Neural crest cell (in vitro differentiated cells): ENCODE results near the gene CRIM1. TPM values are rescaled to one million over a fixed set of nuclear protein-coding genes. Genes with fewer than 3 reads are reported as not detected.

Experiments used
- DNase-seq: peaks from one replicate; pipeline ENCODE4 v3.0.0; 2021; ENCODE audit warnings: low read depth, mixed read lengths, low spot score
- H3K27ac Mint-ChIP-seq: one replicate; pipeline ENCODE4 v1.8.0; 2021; ENCODE audit warnings: mild to moderate bottlenecking, mixed read lengths; ENCODE audit not compliant: unreplicated experiment
- H3K27me3 Mint-ChIP-seq: 2 replicates; pipeline ENCODE4 v1.8.0; 2021; ENCODE audit warnings: low read depth, mild to moderate bottlenecking, mixed read lengths
- H3K36me3 Mint-ChIP-seq: 2 replicates; pipeline ENCODE4 v1.8.0; 2021; ENCODE audit warnings: low read depth, mild to moderate bottlenecking, mixed read lengths
- H3K4me1 Mint-ChIP-seq: 2 replicates; pipeline ENCODE4 v1.8.0; 2021; ENCODE audit warnings: mixed read lengths
- H3K4me3 Mint-ChIP-seq: one replicate; pipeline ENCODE4 v1.8.0; 2021; ENCODE audit warnings: mild to moderate bottlenecking, mixed read lengths
- H3K9me3 Mint-ChIP-seq: 2 replicates; pipeline ENCODE4 v1.8.0; 2021; ENCODE audit warnings: mixed read lengths
- total RNA-seq: library from RNA; stranded (reverse); gene quantifications from 2 replicates; pipeline ENCODE4 v1.2.1, GENCODE V29; 2021
- TF ChIP-seq, protein P1 (sequence below): fragments of 200-600 bp; sonication (generic); conservative IDR thresholded peaks from 2 replicates; pipeline ENCODE4 v1.5.0; 2021; ENCODE audit warnings: antibody characterized with exemption, mild to moderate bottlenecking

Gene CRIM1
- total RNA-seq, 1 donor from 2014 or later: 13.8 TPM

DNA sequence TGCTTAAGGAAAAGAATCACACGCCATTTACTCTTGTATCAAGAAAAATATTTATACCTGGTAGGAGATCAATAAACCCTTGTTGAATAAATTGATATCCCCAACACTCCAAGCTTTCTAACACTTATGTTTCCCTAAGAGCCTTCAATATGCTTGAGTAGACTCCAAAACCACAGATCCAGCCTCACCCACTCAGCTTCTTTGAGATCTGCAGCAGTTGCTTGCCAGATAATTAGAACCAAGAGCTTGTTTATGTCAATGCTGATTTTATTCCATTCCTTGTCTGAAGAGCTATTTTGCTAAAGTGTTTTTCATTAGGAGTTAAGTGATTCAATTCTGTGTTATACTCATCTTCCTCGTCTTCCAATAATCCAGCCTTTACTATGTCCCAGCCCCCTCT is 26.3 kb upstream of the CRIM1 start:
- H3K4me3 Mint-ChIP-seq: no peak overlapping the region
- no peaks in the 10 kb centered on the region for H3K36me3 Mint-ChIP-seq
- no peak overlapping the region for H3K27ac Mint-ChIP-seq
- no peaks in the 10 kb centered on the region for H3K4me1 Mint-ChIP-seq
- H3K27me3 Mint-ChIP-seq: no peaks in the 10 kb centered on the region
- TF ChIP-seq, protein P1, sequence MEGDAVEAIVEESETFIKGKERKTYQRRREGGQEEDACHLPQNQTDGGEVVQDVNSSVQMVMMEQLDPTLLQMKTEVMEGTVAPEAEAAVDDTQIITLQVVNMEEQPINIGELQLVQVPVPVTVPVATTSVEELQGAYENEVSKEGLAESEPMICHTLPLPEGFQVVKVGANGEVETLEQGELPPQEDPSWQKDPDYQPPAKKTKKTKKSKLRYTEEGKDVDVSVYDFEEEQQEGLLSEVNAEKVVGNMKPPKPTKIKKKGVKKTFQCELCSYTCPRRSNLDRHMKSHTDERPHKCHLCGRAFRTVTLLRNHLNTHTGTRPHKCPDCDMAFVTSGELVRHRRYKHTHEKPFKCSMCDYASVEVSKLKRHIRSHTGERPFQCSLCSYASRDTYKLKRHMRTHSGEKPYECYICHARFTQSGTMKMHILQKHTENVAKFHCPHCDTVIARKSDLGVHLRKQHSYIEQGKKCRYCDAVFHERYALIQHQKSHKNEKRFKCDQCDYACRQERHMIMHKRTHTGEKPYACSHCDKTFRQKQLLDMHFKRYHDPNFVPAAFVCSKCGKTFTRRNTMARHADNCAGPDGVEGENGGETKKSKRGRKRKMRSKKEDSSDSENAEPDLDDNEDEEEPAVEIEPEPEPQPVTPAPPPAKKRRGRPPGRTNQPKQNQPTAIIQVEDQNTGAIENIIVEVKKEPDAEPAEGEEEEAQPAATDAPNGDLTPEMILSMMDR: no peak
- no peak for DNase-seq
- H3K9me3 Mint-ChIP-seq: no peaks in the 10 kb centered on the region

DNA sequence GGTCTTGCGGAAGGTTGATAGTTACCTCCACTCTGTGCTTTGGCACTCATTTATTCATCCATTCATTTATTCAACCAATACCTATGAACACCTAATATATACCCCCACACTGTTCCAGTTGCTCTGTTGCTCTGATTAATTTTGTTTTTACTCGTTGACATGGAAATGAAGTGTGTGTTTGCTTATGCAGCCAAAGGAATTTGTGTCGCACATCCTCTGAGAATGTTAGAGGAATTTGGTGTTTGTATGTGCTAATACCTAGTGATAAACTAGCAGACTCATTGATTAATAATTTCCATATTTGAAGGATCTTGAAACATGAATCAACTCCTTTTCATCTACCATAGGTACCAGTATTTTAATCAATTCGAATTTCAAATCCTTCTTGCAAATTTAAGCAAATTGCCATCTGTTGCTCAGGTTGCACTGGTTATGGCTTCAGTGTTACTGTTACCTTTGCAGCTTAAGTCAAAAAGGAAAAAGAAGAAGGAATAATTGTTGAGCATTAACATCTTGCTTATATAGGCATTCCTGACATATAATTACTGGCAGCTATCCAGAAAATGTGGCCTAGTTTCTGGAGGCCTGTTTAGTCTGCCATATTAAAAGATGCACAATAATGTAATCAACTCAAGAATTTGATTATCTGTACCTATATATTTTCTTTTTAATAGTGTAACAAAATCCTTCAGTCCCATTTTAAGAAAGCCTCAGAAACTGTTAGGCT is 25.7 kb upstream of the CRIM1 start:
- TF ChIP-seq, protein P1: no peak
- Mint-ChIP-seq H3K4me1 (no peaks in the 10 kb centered on the region), H3K4me3 (no peak overlapping the region), H3K27ac (no peak overlapping the region), H3K36me3 (no peaks in the 10 kb centered on the region), H3K9me3 (no peaks in the 10 kb centered on the region), H3K27me3 (no peaks in the 10 kb centered on the region)
- DNase-seq: no peak

DNA sequence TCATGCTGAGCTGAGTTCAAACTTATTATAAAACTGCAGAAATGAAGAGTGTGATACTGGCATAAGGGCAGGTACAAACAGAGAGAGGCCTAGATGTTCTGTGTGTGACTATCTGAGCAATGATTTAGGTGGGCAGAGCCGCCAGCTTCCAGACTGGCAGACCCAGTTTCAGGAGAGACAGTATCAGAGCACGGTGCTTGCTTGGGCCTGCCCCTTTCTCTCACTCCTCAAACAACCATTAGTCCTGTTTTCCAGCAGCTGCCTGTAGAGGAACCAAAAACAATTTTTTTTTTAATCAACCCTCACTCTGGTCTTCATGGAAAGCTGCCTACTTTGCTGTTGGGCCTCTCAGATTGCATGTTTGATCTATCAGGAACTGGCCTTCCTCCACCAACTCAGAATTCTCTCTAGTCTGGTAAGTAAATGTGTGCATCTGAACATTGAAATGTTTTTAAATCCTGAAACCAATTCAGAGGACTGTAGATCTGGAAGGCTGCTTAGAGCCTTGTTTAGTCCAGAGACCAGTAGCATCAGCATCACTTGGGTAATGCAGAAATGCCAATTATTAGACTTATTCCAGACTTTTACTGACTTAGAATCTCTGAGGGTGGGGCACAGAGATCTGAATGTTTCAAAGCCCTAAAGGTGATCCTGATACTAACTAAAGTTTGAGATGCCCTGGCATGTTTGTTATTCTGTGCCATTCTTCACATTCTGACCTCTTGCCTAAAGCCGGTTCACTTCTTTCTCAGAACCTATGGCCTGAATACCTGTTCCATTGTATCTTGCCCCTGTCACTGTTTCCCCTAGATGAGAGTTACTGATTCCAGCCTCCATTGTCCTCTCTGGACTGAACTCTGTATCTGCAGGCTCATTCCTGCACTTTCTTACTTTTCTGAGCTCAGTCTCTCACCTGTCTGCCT is 24.8 kb upstream of the CRIM1 start:
- no peak for DNase-seq
- Mint-ChIP-seq H3K27ac (no peak overlapping the region), H3K36me3 (no peaks in the 10 kb centered on the region), H3K9me3 (no peaks in the 10 kb centered on the region), H3K4me1 (no peaks in the 10 kb centered on the region), H3K27me3 (no peaks in the 10 kb centered on the region), H3K4me3 (no peak overlapping the region)
- TF ChIP-seq, protein P1: no peak

DNA sequence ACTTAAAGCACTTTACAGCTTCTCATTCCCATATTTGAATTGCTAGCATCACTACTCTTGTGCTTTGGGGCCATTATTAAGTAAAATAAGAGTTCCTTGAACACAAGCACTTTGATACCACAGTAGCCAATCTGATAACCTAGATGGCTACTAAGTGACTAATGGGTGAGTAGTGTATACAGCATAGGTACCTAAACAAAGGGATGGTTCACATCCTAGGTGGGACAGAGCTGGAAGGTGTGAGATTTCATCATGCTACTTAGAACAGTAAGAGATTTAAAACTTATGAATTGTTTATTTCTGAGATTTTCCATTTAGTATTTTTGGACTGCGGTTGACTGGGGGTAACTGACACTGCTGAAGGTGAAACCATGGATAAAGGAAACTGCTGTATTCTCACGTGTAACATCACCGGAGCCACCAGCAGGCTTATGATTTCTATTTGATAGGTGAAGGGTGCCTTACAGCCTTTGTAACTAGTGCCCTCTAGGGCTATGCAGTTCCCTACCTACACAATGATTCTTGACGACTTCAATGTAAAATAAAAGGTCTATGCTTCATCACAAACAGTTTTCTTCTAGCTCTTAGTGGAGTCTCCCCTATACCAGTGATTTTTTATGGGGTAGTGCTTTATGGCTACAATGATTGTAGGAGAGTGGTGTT is 22.1 kb upstream of the CRIM1 start:
- Mint-ChIP-seq H3K4me3 (no peak overlapping the region), H3K9me3 (no peaks in the 10 kb centered on the region), H3K4me1 (no peaks in the 10 kb centered on the region), H3K27me3 (no peaks in the 10 kb centered on the region), H3K27ac (no peak overlapping the region), H3K36me3 (no peaks in the 10 kb centered on the region)
- TF ChIP-seq, protein P1: no peak
- DNase-seq: no peak

DNA sequence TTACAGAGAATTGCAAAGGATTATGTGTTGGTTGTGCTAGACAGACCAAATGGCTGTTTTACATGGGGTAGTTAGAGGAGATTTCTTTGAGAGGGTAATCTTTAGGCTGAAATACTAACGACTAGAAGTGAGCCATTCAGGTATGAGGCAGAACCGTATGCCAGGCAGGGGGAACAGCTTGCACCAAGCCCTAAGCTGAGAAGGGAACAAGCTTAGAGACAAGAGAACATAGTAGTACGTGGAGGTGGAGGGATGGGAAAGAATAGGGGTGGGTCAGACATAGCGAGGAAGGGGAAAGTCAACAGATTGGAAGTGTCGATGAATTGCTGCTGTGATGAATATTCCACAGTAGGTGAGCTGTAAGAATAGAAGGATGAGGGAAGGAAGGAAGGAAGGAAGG is 20.0 kb upstream of the CRIM1 start:
- no peak overlapping the region for H3K27ac Mint-ChIP-seq
- no peaks in the 10 kb centered on the region for H3K4me1 Mint-ChIP-seq
- no peaks in the 10 kb centered on the region for H3K9me3 Mint-ChIP-seq
- H3K27me3 Mint-ChIP-seq: no peaks in the 10 kb centered on the region
- no peak for DNase-seq
- H3K4me3 Mint-ChIP-seq: no peak overlapping the region
- no peaks in the 10 kb centered on the region for H3K36me3 Mint-ChIP-seq
- TF ChIP-seq, protein P1: no peak
